ENCODE results near the gene RPLP2.

The RPLP2 gene

DNA sequence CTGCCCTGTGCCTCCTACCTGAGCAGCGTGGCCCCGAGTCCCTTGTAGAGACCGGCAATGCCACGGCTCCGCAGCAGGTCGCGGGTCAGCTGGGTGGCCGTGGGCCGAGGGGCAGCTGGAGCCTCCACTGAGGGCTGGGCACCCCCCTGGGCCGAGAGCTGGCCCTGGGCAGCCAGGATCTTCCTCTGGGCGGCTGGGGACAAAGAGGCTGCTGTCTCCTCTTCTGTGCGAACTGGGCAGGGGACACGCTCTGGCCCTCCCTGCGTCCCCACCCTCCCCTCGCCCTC is 17.3 kb upstream of the RPLP2 start:
- no peak for DNase-seq

GRCh38 chr11:792873-793272 is 16.9 kb upstream of the RPLP2 start:
- DNase-seq = no peak

GRCh38 chr11:793556-793955 is 16.2 kb upstream of the RPLP2 start:
- no peak for DNase-seq

DNA sequence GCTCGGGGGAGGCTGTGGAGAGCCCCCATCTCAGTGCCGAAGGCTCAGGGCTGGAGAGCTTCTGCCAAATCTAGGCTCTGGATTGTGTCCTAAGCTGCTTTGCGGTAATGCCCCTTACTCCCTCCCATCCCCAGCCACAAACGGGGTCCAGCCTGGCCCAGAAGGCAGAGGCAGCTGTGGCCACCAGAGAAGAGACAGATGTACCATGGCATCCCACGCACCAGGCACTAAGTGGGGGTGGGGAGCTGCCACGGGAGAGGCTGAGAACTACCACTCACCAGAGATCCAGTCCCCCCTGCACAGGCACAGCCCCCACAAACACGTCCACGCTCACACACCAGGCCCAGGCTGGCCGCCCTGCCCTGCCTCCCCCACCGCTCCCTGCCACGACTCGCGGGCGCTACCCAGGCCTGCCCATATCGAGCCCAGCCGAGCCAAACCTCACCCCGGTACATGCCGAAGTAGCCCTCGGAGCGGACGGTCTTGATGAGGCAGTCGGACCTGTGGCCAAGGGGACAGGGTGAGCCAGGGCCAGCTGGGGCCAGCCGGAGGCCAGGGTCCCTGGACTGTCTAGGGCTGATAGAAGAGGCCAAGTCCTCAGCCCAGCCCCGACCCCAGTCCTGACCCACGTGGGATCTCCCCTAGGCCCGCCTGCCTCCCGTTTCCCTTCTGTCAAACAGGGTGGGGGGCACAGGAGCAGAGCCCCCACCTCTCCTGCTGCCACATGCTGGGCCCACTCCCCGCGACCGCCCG is 15.6 kb upstream of the RPLP2 start:
- no peak for DNase-seq

GRCh38 chr11:794766-795633 is 14.8 kb upstream of the RPLP2 start:
- DNase-seq = no peak

GRCh38 chr11:795634-796564 is 13.9 kb upstream of the RPLP2 start:
- DNase-seq = no peak

- DNase-seq = no peak
Measured at GRCh38 chr11:796565-797295, 13.0 kb upstream of the RPLP2 start.

DNA sequence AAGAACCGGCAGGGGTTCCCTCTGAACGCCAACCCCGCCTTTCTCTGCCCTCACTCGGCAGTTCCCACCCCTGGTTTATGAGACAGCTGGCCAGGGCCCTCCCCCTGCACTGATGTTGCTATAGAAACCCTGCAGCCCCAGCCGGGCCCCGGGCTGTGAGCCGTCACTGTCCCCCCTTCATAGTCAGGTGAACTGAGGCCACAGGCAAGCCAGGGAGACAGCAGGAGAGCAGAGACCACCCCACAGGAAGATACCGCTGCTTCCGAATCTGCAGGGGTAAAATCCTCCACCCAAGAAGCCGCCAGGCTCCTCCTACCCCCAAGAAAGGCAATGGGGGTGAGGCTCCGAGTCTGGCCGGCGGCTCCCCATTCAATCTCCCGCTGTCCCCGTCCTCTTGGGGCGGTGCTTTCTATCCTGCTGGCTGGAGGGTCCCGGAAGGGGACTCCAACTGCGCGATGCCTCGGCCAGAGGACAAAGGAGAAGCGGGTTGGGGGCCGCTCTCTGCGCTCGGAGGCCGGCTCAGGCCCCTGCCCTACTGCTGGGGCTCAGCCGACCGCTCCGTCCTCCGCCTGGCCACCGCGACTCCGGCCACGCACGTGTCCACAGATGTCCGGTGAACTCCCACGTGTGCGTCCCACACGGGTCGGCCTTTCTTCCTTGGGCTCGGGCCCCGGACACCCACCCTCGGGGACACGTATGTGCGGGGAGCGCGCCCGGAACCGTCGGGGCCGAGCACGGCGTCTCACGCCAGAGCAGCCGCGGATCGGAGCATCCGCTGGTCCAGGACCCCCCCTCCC is 12.3 kb upstream of the RPLP2 start:
- no peak for DNase-seq

GRCh38 chr11:798093-798713 is 11.6 kb upstream of the RPLP2 start, which contains the start of gene SLC25A22:
TSS of gene SLC25A22 (minus strand) at chr11:798281. CDS start at chr11:795006, 3,275 bp downstream.
- DNase-seq = no peak

- no peak for DNase-seq
Measured at GRCh38 chr11:799641-800316, 10.0 kb upstream of the RPLP2 start.

DNA sequence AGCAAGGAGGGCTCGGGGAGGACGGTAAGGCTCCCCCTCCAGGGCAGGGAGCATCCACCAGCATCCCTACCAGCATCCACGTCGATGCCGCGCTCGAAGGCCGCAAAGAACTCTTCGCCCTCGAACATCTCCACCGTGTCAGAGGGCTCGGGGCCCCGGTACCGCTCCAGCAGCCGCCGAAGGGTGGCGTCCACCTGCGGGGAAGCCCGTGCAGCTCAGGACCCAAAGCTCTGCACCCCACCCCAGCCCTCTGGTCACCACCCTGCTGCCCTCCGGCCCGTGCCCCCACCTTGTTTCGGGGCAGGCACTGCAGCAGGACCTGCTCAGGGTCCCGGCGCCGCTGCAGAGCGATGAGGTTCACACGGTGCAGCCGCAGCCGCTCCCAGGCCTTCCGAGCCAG is 9.3 kb upstream of the RPLP2 start:
- DNase-seq = no peak

DNA sequence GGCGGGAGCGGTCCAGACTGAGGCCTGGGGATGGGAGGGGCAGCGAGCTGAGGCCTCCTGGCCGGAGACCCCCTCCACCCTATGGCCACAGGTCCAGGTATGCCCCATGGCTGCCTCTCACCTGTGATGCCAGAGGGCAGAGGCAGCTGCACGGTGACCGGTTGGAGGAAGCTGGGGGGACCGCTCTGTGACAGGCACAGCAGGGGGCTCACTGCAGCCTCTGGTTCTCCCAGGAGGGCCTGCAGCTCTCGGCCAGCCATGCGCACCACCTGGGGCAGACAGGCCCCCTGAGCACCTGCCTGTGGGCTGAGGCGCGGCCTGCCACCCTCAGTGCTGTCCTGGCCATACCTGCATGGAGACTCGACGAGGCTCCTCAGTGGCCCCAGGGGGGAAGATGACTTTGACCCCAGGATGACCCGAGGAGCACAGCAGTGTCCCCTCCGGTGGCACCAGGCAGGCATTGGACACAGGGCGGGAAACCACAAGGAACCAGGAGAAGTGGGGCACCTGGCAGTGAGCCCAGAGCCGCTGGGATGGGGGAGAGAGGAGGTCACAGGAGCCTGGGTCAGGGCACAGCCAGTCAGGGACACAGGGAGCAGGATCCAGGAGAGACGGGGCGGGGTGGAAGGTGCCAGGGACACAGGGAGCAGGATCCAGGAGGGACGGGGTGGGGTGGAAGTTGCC is 8.5 kb upstream of the RPLP2 start:
- no peak for DNase-seq

DNA sequence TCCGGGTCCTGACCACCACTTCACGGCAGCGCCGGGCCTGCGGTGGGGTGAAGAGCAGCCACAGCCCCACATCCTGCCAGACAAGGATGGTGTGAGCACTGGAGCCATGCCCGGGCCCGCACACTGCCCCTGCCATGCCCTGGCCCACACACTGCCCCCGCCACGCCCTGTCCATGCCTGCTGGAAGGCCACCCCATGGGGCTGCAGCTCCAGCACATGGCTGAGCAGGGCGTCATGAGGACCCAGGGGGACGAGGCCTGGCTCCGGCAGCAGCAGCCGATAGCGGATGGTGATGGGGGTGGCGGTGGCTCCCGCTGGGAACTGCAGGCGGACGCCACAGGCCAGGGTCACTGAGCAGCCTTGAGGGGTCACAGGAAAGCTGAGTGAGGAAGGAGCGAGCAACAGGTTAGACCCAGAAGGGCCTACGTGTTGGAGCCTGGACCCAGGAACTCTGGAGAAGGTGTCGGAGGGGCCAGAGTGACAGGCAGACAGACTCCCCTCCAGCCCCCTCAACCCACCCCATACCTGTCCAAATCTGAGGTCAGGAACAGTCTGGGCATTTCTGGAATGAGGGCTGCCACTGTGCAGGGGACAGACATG is 7.6 kb upstream of the RPLP2 start:
- DNase-seq = no peak

DNA sequence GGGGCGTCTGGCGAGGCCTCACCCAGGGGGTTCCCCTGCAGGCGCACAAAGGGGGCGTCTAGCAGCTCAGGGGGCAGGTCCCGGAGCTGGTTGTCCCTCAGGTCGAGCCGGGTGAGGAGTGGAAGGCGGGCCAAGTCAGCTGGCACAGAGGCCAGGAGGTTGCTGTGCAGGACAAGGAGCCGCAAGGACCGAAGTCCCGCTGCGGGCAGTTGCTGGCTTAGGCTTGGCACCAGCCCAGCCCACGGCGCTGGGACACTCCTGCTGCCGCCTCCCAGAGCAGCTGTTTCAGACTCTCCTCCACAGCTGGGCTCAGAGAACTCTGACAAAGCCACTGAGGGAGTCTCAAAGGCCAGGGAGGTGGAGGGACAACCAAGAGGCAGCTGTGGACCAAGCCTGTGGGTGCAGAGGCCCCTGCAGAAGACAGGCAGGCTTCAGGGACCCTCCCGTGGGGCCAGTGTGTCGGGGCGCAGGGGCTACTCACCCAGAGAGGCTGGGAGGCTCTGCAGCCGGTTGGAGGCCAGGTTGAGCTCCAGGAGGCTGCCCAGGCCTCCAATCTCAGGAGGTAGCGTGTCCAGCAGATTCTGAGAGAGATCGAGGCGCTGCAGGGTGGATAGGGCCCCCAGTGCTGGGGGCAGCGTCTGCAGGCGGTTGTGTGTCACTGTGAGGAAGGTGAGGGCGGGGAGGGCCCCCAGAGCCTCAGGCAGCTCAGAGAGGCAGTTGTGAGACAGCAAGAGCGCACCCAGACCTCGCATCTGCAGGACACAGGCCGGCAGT is 6.9 kb upstream of the RPLP2 start:
- DNase-seq = no peak

DNA sequence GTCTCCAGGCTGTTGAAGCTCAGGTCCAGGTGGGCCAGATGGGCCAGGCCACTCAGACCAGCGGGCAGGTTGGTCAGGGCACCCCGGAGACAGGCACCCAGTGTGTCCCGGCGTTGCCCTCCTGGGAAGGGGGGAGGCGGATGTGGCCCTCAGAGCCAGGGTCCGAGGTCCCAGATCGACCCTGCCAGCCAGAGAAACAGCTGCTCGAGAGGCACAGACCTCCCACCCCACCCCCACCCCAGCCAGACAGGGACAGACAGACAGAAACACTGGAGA is 6.4 kb upstream of the RPLP2 start:
- no peak for DNase-seq

DNA sequence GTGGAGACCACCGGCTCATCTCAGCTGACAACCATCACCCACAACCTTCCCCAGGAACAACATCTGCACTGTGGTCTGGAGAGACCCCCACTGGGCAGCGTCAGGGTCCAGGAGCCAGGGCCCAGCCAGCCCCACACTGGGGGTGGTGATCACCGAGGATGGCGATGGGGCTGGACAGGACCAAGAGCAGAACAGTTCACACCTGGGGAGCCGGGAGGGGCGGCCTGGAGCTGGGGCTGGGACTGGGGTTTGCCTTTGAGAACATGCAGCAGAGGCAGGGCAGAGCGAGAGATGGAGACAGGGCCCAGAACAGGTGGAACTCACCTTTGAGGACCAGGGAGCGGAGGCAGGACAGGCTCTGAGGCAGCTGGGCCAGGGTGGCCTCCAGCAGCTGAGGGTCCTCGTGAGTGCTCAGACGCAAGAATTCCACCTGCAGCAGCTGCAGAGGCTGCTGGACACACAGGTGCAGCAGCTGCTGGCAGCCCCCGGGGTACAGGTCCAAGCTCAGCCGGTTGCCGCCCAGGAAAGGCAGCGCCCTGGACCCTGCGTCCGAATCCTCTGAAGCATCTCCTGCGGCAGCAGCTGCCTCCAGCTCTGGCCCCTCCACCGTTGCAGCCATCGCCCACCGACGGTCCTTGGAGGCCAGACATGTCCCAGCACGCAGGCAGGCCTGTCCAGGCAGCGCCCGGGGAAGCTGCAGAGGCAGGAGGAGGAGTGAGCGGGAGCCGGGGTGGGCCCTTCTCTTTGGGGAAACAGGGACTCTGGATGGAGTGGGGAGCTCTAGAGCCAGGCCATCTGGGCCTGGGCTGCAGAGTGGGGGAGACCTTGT is 5.8 kb upstream of the RPLP2 start:
- DNase-seq = no peak

DNA sequence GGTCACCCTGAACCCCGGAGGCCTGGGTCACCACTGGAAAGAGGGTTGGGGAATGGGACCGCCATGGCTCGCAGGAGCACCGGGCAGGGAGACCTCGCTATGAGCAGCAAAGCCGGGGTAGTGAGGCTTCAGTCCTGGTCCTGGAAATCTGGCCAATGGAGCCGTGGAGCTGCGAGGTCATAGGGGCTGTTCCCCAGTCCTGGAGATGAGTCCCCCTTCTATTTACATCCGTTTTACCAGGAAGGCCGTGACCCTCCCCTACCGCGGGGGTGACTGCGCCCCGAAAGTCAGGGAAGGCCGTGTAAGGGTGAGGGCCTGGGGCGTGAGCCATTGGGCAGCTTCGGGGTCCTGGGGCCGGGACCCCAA is 5.2 kb upstream of the RPLP2 start:
- DNase-seq = no peak
